HEK293 (cell line): Measurements from ENCODE around the gene TRIM66.

Source experiments
- CTCF ChIA-PET: fragments of 350-600 bp; formaldehyde crosslinking; extraction: SDS; loops from one replicate; lab custom pipeline; 2021; ENCODE audit warnings: antibody characterized with exemption; lab: Yijun Ruan, JAX
- POLR2A ChIA-PET: fragments of 300-600 bp; formaldehyde crosslinking; extraction: SDS; loops from one replicate; lab custom pipeline; 2020; ENCODE audit warnings: antibody characterized with exemption, inconsistent platforms; lab: Yijun Ruan, JAX
- H3K27ac ChIP-seq: fragments of 200-500 bp; sonication (Bioruptor generic); 2 replicates; pipeline ENCODE4 v1.5.1; 2014; ENCODE audit warnings: low read depth, low read length, control low read depth, inconsistent platforms; ENCODE audit errors: extremely low read depth
- H3K36me3 ChIP-seq, 2 experiments: fragments of 200-500 bp in 1 of 2; sonication (Bioruptor generic) in 1 of 2; 1 replicate in 1 of 2; 2 replicates in 1 of 2; pipeline ENCODE4 v1.5.1; 2014 to 2017; ENCODE audit warnings: inconsistent platforms in 2 of 2, low read length in 2 of 2; ENCODE audit not compliant: control insufficient read depth in 2 of 2, insufficient read depth in 1 of 2
- H3K4me1 ChIP-seq: fragments of 200-500 bp; sonication (Bioruptor generic); 2 replicates; pipeline ENCODE4 v1.5.1; 2014; ENCODE audit warnings: mild to moderate bottlenecking, low read length, inconsistent platforms; ENCODE audit not compliant: control insufficient read depth, insufficient read depth
- H3K4me3 ChIP-seq: 2 replicates; pipeline ENCODE4 v1.5.1; 2011; ENCODE audit warnings: low read depth, mild to moderate bottlenecking, control low read depth, low read length, moderate library complexity
- H3K9me3 ChIP-seq: fragments of 200-500 bp; sonication (Bioruptor generic); 2 replicates; pipeline ENCODE4 v1.5.1; 2014; ENCODE audit warnings: low read depth, low read length, inconsistent platforms; ENCODE audit not compliant: control insufficient read depth, insufficient read depth
- BCL11B ChIP-seq: fragments of 450-650 bp; formaldehyde crosslinking; IDR thresholded peaks from 2 replicates; pipeline ENCODE4 v1.5.1; 2016; ENCODE audit warnings: low read depth, missing biosample characterization, missing genetic modification characterization
- GLI2 ChIP-seq: fragments of 450-650 bp; formaldehyde crosslinking; IDR thresholded peaks from 2 replicates; pipeline ENCODE4; 2017; ENCODE audit warnings: missing biosample characterization, missing genetic modification characterization, low read depth, borderline replicate concordance
- HOXC10 ChIP-seq: sonication (generic); formaldehyde crosslinking; IDR thresholded peaks from 2 replicates; pipeline ENCODE4 v1.8.1; 2023; ENCODE audit warnings: mild to moderate bottlenecking, missing genetic modification reagents
- KLF16 ChIP-seq: fragments of 450-650 bp; formaldehyde crosslinking; IDR thresholded peaks from 2 replicates; pipeline ENCODE4 v1.5.1; 2017; ENCODE audit warnings: missing biosample characterization, missing genetic modification characterization
- MYNN ChIP-seq: fragments of 450-650 bp; formaldehyde crosslinking; IDR thresholded peaks from 2 replicates; pipeline ENCODE4 v1.5.1; 2016; ENCODE audit warnings: missing biosample characterization, missing genetic modification characterization, borderline replicate concordance
- PRDM1 ChIP-seq: fragments of 450-650 bp; formaldehyde crosslinking; IDR thresholded peaks from 2 replicates; pipeline ENCODE4; 2016; ENCODE audit warnings: missing biosample characterization, missing genetic modification characterization
- RBAK ChIP-seq: fragments of 450-650 bp; formaldehyde crosslinking; IDR thresholded peaks from 2 replicates; pipeline ENCODE4 v1.5.1; 2016; ENCODE audit warnings: missing biosample characterization, missing genetic modification characterization
- REST ChIP-seq: fragments of 450-650 bp; formaldehyde crosslinking; IDR thresholded peaks from 2 replicates; pipeline ENCODE4 v1.5.1; 2016; ENCODE audit warnings: missing biosample characterization, missing genetic modification characterization
- TSHZ1 ChIP-seq: fragments of 450-650 bp; formaldehyde crosslinking; IDR thresholded peaks from 2 replicates; pipeline ENCODE4 v1.5.1; 2016; ENCODE audit warnings: missing biosample characterization, missing genetic modification characterization, borderline replicate concordance
- YY2 ChIP-seq: fragments of 450-650 bp; formaldehyde crosslinking; IDR thresholded peaks from 2 replicates; pipeline ENCODE4 v1.5.1; 2016; ENCODE audit warnings: missing biosample characterization, missing genetic modification characterization
- ZBTB17 ChIP-seq: fragments of 450-650 bp; formaldehyde crosslinking; IDR thresholded peaks from 2 replicates; pipeline ENCODE4 v1.5.1; 2016; ENCODE audit warnings: missing biosample characterization, missing genetic modification characterization
- ZBTB26 ChIP-seq: fragments of 450-650 bp; formaldehyde crosslinking; optimal IDR thresholded peaks from 2 replicates; pipeline ENCODE3; 2016; ENCODE audit warnings: missing biosample characterization, mild to moderate bottlenecking, missing genetic modification characterization
- ZNF10 ChIP-seq: fragments of 450-650 bp; formaldehyde crosslinking; IDR thresholded peaks from 2 replicates; pipeline ENCODE4 v1.5.1; 2017; ENCODE audit warnings: missing biosample characterization, missing genetic modification characterization
- ZNF112 ChIP-seq: fragments of 450-650 bp; formaldehyde crosslinking; IDR thresholded peaks from 2 replicates; pipeline ENCODE4 v1.5.0; 2017; ENCODE audit warnings: missing biosample characterization, missing genetic modification characterization
- ZNF140 ChIP-seq: fragments of 450-650 bp; formaldehyde crosslinking; IDR thresholded peaks from 2 replicates; pipeline ENCODE4 v1.5.1; 2016; ENCODE audit warnings: missing biosample characterization, missing genetic modification characterization
- ZNF148 ChIP-seq: fragments of 450-650 bp; formaldehyde crosslinking; IDR thresholded peaks from 2 replicates; pipeline ENCODE4 v1.5.0; 2017; ENCODE audit warnings: missing biosample characterization, missing genetic modification characterization, borderline replicate concordance
- ZNF157 ChIP-seq: fragments of 450-650 bp; formaldehyde crosslinking; IDR thresholded peaks from 2 replicates; pipeline ENCODE4 v1.5.1; 2016; ENCODE audit warnings: missing biosample characterization, missing genetic modification characterization
- ZNF24 ChIP-seq: fragments of 450-650 bp; formaldehyde crosslinking; IDR thresholded peaks from 2 replicates; pipeline ENCODE4 v1.5.1; 2016; ENCODE audit warnings: missing biosample characterization, missing genetic modification characterization
- ZNF324 ChIP-seq: fragments of 450-650 bp; formaldehyde crosslinking; IDR thresholded peaks from 2 replicates; pipeline ENCODE4 v1.5.1; 2016; ENCODE audit warnings: missing biosample characterization, missing genetic modification characterization
- ZNF341 ChIP-seq: fragments of 450-650 bp; formaldehyde crosslinking; IDR thresholded peaks from 2 replicates; pipeline ENCODE4; 2016; ENCODE audit warnings: low read depth, missing biosample characterization, missing genetic modification characterization
- ZNF354C ChIP-seq: fragments of 450-650 bp; formaldehyde crosslinking; IDR thresholded peaks from 2 replicates; pipeline ENCODE4 v1.5.1; 2016; ENCODE audit warnings: missing biosample characterization, missing genetic modification characterization, low read depth, borderline replicate concordance
- ZNF37A ChIP-seq: fragments of 450-650 bp; IDR thresholded peaks from 2 replicates; pipeline ENCODE4 v1.5.1; 2018; ENCODE audit warnings: missing biosample characterization, missing genetic modification characterization
- ZNF548 ChIP-seq: fragments of 450-650 bp; formaldehyde crosslinking; IDR thresholded peaks from 2 replicates; pipeline ENCODE4 v1.5.1; 2016; ENCODE audit warnings: missing biosample characterization, missing genetic modification characterization
- ZNF600 ChIP-seq: fragments of 450-650 bp; formaldehyde crosslinking; IDR thresholded peaks from 2 replicates; pipeline ENCODE4 v1.5.1; 2016; ENCODE audit warnings: missing biosample characterization, missing genetic modification characterization
- ZNF621 ChIP-seq: fragments of 450-650 bp; formaldehyde crosslinking; IDR thresholded peaks from 2 replicates; pipeline ENCODE4 v1.5.1; 2017; ENCODE audit warnings: missing biosample characterization, missing genetic modification characterization
- ZNF629 ChIP-seq: fragments of 450-650 bp; formaldehyde crosslinking; IDR thresholded peaks from 2 replicates; pipeline ENCODE4 v1.5.1; 2017; ENCODE audit warnings: missing biosample characterization, missing genetic modification characterization
- ZNF660 ChIP-seq: fragments of 450-650 bp; IDR thresholded peaks from 2 replicates; pipeline ENCODE4 v1.5.1; 2018; ENCODE audit warnings: missing biosample characterization, mild to moderate bottlenecking, missing genetic modification characterization
- ZNF777 ChIP-seq: fragments of 450-650 bp; formaldehyde crosslinking; IDR thresholded peaks from 2 replicates; pipeline ENCODE4 v1.5.1; 2017; ENCODE audit warnings: missing biosample characterization, missing genetic modification characterization, borderline replicate concordance

The TRIM66 gene

GRCh38 chr11:8682303-8683114 lies at the start of gene TRIM66, which contains the start of gene RPL27A:
Gene TRIM66 (minus strand): TSS chr11:8682665. CDS start chr11:8672274, 10,391 bp downstream.
Gene RPL27A (plus strand): TSS chr11:8682792. CDS start chr11:8682814, 22 bp downstream.
- peaks cover 3 to 61% of the 10 kb centered on the region in 2 experiments for H3K36me3 ChIP-seq
- ChIA-PET POLR2A (interaction anchor here (0.8 to 2.2 kb wide), 22 partner anchors 9 to 778 kb away, joined by 3 to 11 read pairs (median 4); partner anchors contain the start of gene ZNF143), CTCF (interaction anchor here (0.6 to 1.5 kb wide), 3 partner anchors 86 to 251 kb away, joined by 3 read pairs; no protein-coding TSS in a partner anchor)
- H3K27ac ChIP-seq = peak within 1 kb of the TSS; percentile 84
- H3K9me3 ChIP-seq = no peaks in the 10 kb centered on the region
- H3K4me3 ChIP-seq = peak within 1 kb of the TSS; percentile 94
- H3K4me1 ChIP-seq = no peaks in the 10 kb centered on the region
- TF ChIP-seq PRDM1 = no peak
- TF ChIP-seq ZNF24 (tag by site-specific recombination) = peak; percentile 46; the same call in 1 of the 2 replicates
- no peak for TF ChIP-seq ZNF112 (tag by site-specific recombination)
- TF ChIP-seq ZNF140 (tag by site-specific recombination) = no peak
- TF ChIP-seq ZNF660 (tag by site-specific recombination) = peak; percentile 70
- no peak for TF ChIP-seq TSHZ1 (tag by site-specific recombination)
- no peak for TF ChIP-seq ZNF157 (tag by site-specific recombination)
- no peak for TF ChIP-seq YY2 (tag by site-specific recombination)
- no peak for TF ChIP-seq HOXC10 (CRISPR knock-in tag)
- no peak for TF ChIP-seq ZNF621 (tag by site-specific recombination)
- no peak for TF ChIP-seq ZNF10 (tag by site-specific recombination)
- TF ChIP-seq ZNF354C = no peak
- TF ChIP-seq ZBTB17 (tag by site-specific recombination) = peak; percentile 79
- no peak for TF ChIP-seq ZNF341 (tag by site-specific recombination)
- TF ChIP-seq RBAK (tag by site-specific recombination) = no peak
- TF ChIP-seq ZBTB26 (tag by site-specific recombination) = peak; percentile 59
- no peak for TF ChIP-seq ZNF148 (tag by site-specific recombination)
- peak; percentile 29; the same call in 1 of the 2 replicates for TF ChIP-seq ZNF600 (tag by site-specific recombination)
- TF ChIP-seq ZNF324 (tag by site-specific recombination) = peak; percentile 72; the same call in 1 of the 2 replicates
- no peak for TF ChIP-seq MYNN (tag by site-specific recombination)
- TF ChIP-seq KLF16 (tag by site-specific recombination) = peak; percentile 85; the same call in 1 of the 2 replicates
- TF ChIP-seq BCL11B (tag by site-specific recombination) = no peak
- TF ChIP-seq ZNF548 = no peak
- TF ChIP-seq ZNF777 (tag by site-specific recombination) = no peak
- TF ChIP-seq GLI2 (tag by site-specific recombination) = no peak
- no peak for TF ChIP-seq ZNF37A
- TF ChIP-seq REST (tag by site-specific recombination) = no peak
- peak; percentile 59; the same call in 1 of the 2 replicates for TF ChIP-seq ZNF629 (tag by site-specific recombination)
